SK-N-MC (cell line): ENCODE data around the gene DSCAML1.

ENCODE experiments used
- DNase-seq: peaks from one replicate; pipeline ENCODE4 v3.0.0-alpha.2; 2011; ENCODE audit warnings: low read depth, low spot score
- H3K27ac ChIP-seq: fragments of 200-600 bp; sonication (generic); 2 replicates; pipeline ENCODE4 v1.5.1; 2016; ENCODE audit warnings: mixed run types
- H3K36me3 ChIP-seq: fragments of 200-600 bp; sonication (generic); 2 replicates; pipeline ENCODE4 v1.6.1; 2017; ENCODE audit warnings: antibody characterized with exemption, low read length, mixed read lengths; ENCODE audit not compliant: insufficient read depth
- H3K4me3 ChIP-seq: fragments of 200-600 bp; sonication (generic); 2 replicates; pipeline ENCODE4 v1.5.1; 2016
- H3K9ac ChIP-seq: fragments of 200-600 bp; sonication (generic); 2 replicates; pipeline ENCODE4 v1.8.0; 2017; ENCODE audit warnings: mixed run types, mixed read lengths; ENCODE audit not compliant: insufficient read length
- H3K9me3 ChIP-seq: fragments of 200-600 bp; sonication (generic); 2 replicates; pipeline ENCODE4 v1.6.1; 2017; ENCODE audit warnings: low read depth, mild to moderate bottlenecking, antibody characterized with exemption, low read length, moderate library complexity, mixed read lengths
- EZH2 ChIP-seq: fragments of 200-600 bp; sonication (generic); IDR thresholded peaks from one replicate; pipeline ENCODE4 v1.6.1; 2017; ENCODE audit warnings: antibody characterized with exemption
- FOXP2 ChIP-seq: optimal IDR thresholded peaks from 2 replicates; pipeline ENCODE3; 2011; ENCODE audit warnings: mild to moderate bottlenecking, moderate library complexity; ENCODE audit not compliant: insufficient read depth; ENCODE audit errors: extremely low read length, control extremely low read depth
- POLR2AphosphoS5 ChIP-seq: IDR thresholded peaks from 2 replicates; pipeline ENCODE4 v1.6.1; 2012; ENCODE audit warnings: mild to moderate bottlenecking, low read depth, low read length, borderline replicate concordance

The DSCAML1 gene

DNA sequence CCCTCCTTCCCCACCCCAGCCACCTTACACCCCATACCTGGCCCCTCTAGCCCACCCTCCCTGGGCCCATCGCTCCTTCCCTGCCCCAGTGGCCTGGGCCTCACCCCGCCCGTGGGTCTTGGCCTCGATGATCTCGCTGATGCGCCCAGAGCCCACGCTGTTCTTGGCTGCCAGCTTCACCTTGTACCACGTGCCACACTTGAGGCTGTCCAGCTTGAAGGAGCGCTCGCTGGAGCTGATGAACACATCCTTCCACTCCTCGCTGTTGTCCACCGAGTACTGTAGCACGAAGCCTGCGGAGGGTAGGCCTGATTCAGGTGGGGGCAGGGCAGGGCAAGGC is 359.3 kb downstream of the DSCAML1 start:
- no peak overlapping the region for H3K9ac ChIP-seq
- H3K9me3 ChIP-seq = no peaks in the 10 kb centered on the region
- no peak for TF ChIP-seq POLR2AphosphoS5
- TF ChIP-seq EZH2 = no peak
- TF ChIP-seq FOXP2 = no peak
- DNase-seq = no peak
- H3K27ac ChIP-seq = no peak overlapping the region
- no peaks in the 10 kb centered on the region for H3K36me3 ChIP-seq
- no peak overlapping the region for H3K4me3 ChIP-seq

DNA sequence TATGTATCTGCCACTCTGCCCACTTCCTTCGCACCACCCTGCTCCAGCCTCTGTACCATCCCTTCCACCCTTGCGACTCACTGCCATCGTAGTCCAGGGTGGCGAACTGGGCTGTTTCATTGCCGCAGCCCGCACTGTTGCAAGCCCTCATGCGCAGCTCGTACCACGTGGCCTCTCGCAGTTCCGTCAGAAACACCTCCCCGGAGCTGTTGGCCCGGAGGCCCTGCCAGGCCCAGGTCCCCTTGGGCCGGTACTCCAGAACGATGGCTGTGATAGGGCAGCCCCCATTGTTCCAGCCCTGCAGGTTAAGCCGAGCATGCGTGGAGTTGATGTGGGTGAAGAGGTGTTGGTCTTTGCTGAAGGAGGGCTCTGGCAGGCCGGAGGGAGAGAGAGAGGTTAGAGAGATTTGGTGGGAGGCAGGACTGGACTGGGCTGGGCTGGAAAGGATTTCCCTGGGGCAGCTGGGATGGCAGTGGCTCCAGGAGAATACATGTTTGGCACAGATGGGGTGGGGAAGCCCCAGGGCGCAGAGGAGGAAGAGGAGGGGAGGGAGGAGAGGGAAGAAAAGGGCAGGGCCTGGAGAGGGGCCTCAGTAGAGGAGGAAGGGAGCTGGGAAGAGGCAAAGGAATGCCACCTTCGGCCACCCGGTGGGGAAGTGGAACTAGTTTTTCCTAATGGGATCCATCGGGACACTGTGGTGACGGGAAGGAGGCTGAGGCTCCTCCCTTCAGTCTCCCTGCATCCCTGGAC is 359.8 kb downstream of the DSCAML1 start:
- H3K9ac ChIP-seq = no peak overlapping the region
- H3K36me3 ChIP-seq = no peaks in the 10 kb centered on the region
- DNase-seq = no peak
- no peak overlapping the region for H3K4me3 ChIP-seq
- no peak overlapping the region for H3K27ac ChIP-seq
- H3K9me3 ChIP-seq = no peaks in the 10 kb centered on the region
- no peak for TF ChIP-seq EZH2
- TF ChIP-seq POLR2AphosphoS5 = no peak
- no peak for TF ChIP-seq FOXP2

DNA sequence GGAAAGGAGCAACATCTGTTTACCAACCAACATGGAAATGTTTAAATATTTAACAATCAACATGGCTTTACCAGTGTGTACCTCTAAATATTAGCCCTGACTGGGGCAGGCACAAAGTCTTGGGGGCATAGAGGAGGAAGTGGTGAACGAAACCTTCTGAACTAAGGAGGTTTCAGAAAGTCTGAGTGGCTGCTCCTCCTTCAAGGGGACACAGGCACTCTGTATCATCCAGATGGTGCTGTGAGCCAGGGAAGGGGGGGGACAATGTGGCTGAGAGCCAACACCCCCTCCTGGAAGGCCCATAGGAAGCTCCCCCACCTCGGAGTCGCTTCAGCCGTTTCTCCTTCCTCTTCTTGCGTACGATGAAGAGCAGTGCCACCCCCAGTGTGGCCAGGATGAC is 361.7 kb downstream of the DSCAML1 start:
- no peak overlapping the region for H3K27ac ChIP-seq
- no peaks in the 10 kb centered on the region for H3K9me3 ChIP-seq
- TF ChIP-seq POLR2AphosphoS5 = no peak
- TF ChIP-seq EZH2 = no peak
- no peak for TF ChIP-seq FOXP2
- no peak for DNase-seq
- no peaks in the 10 kb centered on the region for H3K36me3 ChIP-seq
- H3K4me3 ChIP-seq = no peak overlapping the region
- no peak overlapping the region for H3K9ac ChIP-seq

DNA sequence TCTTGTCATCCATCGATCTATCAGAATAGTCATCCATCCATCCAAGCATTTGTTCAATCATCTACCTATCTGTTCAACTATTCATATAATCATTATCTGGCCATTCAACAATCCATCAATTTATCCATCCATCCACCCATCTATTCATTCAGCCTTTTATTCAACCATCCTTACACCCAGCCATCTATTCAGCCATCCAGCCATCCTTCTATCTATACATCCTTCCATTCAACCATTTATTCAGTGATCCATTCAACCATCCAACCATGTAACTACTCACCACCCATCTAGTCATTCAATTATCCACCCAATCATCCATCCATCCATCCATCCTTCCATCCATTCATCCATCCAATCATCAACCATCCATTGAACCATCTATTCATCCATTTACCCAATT is 362.5 kb downstream of the DSCAML1 start:
- no peak for TF ChIP-seq FOXP2
- TF ChIP-seq EZH2 = no peak
- no peak for TF ChIP-seq POLR2AphosphoS5
- Histone ChIP-seq H3K9me3 (no peaks in the 10 kb centered on the region), H3K36me3 (no peaks in the 10 kb centered on the region), H3K27ac (no peak overlapping the region), H3K4me3 (no peak overlapping the region), H3K9ac (no peak overlapping the region)
- DNase-seq = no peak

DNA sequence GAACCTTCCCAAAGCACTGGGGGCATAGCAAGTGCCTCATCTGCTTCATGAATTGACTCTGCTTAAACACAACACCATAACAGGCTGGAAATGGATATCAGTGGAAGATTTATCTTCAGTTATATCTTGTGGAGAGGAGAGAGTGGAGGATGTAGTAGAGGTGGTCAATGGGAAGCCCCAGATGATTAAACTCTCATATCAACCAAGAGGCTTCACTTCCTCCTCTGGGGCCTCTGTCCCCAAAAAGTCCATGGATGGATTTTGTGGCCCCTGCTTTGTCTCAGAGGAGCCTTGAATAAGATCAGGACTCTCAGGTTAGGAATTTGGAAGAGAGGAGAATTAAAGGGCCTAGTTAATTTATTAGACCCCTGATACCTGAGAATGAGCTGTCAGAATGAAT is 363.3 kb downstream of the DSCAML1 start:
- no peak for TF ChIP-seq POLR2AphosphoS5
- no peak for TF ChIP-seq FOXP2
- TF ChIP-seq EZH2 = no peak
- H3K9me3 ChIP-seq = no peaks in the 10 kb centered on the region
- H3K9ac ChIP-seq = no peak overlapping the region
- no peak overlapping the region for H3K4me3 ChIP-seq
- DNase-seq = no peak
- no peaks in the 10 kb centered on the region for H3K36me3 ChIP-seq
- H3K27ac ChIP-seq = no peak overlapping the region

DNA sequence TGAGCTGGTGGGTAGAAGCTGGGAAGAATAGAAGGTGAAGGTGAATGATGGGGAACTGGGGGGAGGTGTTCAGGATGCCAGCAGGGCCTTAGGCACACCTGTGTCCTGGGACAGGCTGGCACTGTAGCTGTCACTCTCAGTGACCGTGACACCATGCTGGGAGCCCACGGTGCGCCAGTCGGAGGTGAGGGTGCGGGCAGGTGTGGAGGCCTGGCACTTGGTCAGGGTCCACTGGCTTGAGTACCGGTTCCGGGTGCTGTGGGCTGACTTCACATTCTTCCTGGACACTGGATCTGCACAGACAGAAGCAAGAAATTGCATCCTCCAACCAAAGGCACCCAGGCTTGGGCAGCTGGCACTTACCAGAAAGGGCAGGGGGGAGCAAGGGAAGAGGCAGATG is 365.6 kb downstream of the DSCAML1 start:
- Histone ChIP-seq H3K27ac (no peak overlapping the region), H3K9ac (no peak overlapping the region), H3K9me3 (no peaks in the 10 kb centered on the region), H3K36me3 (no peaks in the 10 kb centered on the region), H3K4me3 (no peak overlapping the region)
- no peak for DNase-seq
- no peak for TF ChIP-seq FOXP2

DNA sequence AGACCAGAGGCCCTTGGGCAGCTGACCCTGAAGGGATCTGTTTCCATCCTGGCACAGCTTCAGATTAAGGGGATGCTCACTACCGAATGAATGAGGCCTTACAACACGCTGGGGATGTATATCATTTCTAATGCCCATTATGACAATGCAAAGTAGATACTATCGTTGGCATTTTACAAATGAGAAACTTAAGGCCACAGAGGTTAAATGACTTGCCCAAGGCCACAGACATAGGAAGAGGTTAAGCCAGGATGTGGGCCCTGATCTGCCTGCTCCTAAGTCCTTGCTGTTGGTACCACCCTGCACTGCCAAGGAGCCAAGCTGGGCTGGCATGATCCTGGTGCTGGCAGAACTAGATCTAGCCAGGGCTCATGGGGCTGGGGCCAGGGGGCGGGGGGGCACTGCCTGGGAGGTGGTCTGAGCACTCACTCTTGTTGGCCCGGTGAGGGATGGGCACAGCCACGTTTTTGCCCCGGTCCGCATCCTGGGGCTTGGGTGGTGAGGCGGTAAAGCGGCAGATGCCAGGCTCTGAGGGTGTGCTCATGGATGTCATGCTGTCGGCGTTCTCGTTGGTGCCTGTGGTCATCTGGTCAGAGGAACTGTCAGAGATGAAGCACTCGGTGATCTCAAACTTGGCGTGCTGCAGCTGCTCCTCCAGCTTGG is 366.6 kb downstream of the DSCAML1 start:
- no peak for DNase-seq
- Histone ChIP-seq H3K4me3 (no peak overlapping the region), H3K27ac (no peak overlapping the region), H3K9me3 (no peaks in the 10 kb centered on the region), H3K36me3 (no peaks in the 10 kb centered on the region), H3K9ac (no peak overlapping the region)
- TF ChIP-seq EZH2 (no peak), FOXP2 (no peak), POLR2AphosphoS5 (no peak)

DNA sequence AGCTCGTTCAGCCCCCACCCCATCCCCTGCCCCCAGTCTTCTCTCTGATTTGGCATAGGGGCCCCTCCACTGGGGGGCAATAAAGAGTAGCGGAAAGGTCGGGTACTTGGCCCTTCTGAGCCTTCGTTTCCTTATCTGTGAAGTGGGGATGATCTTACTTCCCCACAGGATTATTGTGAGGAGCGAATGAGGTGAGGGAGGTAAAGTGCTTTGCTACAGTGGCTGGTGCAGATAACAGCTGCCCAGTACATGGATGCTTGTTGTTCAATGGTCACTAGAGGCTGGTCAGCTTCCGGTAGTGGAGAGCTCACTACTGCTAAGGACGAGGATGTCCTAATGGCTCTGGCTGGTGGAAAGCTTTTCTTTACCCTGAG is 368.2 kb downstream of the DSCAML1 start:
- Histone ChIP-seq H3K36me3 (no peaks in the 10 kb centered on the region), H3K9me3 (no peaks in the 10 kb centered on the region), H3K9ac (no peak overlapping the region), H3K4me3 (no peak overlapping the region), H3K27ac (no peak overlapping the region)
- no peak for TF ChIP-seq EZH2
- TF ChIP-seq FOXP2 = no peak
- no peak for TF ChIP-seq POLR2AphosphoS5
- DNase-seq = no peak
